EL (cell line): ENCODE measurements around the gene SPINT2.
"Not testable (repeated sequence)": the region's sequence is repeated elsewhere in the genome, so short reads cannot be mapped to it uniquely, and the experiment has no call there.

Experiments
- DNase-seq: peaks from one replicate; pipeline ENCODE4 v3.0.0-alpha.2; 2016

Gene SPINT2, protein sequence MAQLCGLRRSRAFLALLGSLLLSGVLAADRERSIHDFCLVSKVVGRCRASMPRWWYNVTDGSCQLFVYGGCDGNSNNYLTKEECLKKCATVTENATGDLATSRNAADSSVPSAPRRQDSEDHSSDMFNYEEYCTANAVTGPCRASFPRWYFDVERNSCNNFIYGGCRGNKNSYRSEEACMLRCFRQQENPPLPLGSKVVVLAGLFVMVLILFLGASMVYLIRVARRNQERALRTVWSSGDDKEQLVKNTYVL

DNA sequence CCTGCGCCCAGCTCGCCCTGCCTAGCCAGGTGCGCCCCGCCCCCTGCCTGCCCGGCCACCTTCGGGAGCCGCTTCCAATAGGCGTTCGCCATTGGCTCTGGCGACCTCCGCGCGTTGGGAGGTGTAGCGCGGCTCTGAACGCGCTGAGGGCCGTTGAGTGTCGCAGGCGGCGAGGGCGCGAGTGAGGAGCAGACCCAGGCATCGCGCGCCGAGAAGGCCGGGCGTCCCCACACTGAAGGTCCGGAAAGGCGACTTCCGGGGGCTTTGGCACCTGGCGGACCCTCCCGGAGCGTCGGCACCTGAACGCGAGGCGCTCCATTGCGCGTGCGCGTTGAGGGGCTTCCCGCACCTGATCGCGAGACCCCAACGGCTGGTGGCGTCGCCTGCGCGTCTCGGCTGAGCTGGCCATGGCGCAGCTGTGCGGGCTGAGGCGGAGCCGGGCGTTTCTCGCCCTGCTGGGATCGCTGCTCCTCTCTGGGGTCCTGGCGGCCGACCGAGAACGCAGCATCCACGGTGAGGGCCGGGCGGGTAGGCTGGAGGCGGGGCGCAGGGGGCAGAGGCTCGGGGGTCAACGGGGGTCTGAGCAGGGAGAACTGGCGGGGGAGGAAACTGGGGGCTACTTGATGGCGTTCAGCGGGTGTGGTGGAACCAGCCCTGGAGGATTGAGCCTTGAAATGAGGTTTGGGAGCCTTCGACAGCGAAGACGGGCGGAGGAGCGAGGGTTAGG, at the start of gene SPINT2:
Gene SPINT2 (plus strand): TSS at position 88 of the 727 bp plus-strand sequence. CDS start 320 bp downstream, at position 408.
- no peak for DNase-seq

DNA sequence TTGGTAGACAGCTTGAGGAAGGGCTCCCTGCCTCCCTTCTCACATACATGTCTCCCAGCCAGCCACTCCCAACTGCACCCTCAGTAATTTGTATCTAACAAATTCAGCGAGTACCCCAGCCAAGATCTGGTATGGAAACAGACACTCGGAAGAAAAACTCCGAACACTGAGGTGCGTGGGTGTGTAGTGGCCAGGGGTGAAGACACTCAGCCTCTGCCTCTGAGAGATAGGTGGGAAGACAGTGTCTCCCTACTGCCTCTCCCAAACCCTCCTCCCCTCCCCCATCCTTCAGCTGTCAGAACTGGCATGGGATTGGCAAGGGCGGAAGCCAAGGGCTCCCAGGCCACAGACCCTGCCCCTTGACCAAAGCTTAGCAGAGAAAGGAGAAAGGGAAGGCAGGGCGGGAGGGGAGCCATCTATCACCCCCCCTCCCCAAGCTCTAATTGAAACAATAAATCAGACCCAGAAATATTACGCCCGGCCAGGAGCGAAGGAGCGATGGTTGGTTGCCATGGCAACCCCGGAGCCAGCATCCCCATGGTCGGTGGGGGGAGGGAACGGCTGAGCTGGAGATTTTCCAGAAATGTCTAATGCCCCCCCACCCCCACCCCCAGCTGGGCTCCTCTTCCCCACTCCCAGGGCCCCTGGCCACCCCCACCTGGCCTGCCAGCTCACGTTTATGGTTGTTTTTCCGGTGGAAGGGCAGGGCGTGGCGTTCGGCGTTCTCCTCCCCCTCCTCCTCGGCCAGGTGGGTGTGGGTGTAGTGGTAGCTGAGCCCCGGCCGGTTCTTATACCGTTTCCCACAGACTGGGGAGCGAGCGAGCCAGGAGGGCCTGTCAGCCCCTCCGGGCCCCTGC, 47.4 kb upstream of the SPINT2 start:
- DNase-seq = no peak

DNA sequence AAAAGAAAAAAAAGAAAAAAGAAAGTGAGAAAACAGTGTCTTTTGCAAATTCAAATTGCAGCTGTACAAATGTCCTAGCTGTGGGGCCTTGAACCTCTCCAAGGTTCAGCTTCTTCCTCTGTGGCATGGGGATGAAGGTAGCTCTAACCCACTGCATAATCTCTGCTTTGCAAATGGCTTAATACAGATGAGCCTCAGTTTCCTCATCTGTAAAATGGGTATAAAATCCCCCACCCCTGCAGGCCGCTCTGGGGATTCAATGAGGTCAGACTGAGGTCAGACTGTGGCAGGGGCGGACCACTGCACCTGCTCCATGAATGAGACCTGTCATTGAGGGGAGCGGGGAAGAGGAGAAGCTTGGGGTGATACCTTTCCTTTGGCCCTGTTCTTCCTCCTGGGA, 46.2 kb upstream of the SPINT2 start:
- no peak for DNase-seq

DNA sequence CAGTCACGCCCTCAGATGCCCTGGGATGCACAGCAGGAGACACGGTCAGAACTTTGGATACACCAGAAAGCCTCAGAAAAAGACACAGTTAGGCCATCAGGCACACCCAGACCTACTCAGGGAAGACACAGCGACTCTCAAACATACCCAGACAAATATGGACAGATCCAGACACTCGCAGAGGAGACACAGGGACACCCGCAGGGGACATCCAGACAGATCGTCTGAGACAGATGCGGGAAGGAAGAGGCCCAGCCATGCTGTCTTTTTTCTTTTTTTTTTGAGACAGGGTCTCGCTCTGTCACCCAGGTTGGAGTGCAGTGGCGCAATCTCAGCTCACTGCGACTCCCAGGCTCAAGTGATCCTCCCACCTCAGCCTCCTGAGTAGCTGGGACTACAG, 45.2 kb upstream of the SPINT2 start:
- no peak for DNase-seq

DNA sequence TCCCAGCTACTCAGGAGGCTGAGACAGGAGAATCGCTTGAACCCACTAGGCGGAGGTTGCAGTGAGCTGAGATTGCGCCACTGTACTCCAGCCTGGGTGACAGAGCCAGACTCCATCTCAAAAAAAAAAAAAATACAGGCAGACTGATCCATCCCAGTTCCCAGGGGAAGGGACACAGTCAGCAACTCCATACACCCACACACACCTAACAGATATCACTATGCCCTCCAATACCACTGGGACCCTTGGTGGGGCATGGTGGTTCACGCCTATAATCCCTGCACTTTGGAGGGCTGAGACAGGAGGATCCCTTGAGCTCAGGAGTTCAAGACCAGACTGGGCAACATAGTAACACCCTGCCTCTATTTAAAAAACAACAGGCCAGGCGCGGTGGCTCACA, 43.0 kb upstream of the SPINT2 start:
- DNase-seq = no peak

DNA sequence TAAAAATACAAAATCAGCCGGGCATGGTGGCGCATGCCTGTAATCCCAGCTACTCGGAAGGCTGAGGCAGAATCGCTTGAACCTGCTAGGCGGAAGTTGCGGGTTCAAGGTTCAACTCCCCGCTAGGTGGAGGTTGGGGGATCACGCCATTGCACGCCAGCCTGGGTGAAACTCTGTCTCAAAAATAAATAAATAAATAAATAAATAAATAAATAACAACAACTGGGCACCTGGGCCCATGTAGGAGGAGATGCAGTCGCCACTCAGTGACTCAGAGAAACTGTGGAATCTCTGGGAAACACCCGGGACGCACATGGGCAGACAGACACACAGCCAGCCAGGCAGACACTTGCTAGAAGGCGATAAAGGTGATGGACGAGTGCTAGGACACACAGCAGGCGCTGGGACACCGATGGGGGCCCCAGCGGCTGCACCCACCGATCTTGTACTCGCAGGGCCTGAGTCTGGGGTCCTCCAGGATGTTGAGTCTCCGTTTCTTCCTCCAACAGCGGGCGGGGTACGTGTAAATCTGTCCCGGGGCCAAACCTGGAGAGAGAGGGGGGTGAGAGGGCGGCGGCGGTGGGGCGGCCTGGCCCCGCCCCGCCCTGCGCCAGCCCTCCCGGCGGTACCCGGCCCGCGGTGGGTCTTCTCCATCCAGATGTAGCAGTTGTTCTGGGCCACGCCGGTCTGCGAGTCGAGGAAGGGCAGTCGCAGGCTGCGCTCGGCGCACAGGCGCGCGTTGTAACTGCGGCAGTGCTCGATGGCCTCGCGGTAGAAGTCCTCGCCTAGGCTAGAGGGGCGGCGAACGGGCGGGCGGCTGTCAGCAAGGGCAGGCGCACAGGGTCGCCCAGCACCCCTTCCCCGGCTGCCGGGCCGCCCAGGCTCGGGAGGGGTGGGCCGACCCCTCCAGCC, 42.2 kb upstream of the SPINT2 start:
- DNase-seq = no peak

DNA sequence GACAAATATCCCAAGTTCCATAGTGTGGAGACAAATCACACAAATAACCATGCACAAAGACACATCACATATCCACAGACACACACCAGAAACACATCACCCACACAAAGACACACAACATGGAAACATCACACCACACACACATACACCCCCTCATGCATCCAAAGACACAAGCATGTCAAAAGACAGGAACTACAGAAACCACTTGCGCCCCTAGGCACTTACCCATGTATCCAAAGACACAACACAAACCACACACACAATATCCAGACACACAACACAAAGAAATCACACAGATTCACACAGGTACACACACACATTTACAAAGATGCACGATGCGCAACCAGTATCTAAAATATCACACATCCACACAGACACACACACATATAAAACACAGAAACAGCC, 41.3 kb upstream of the SPINT2 start:
- no peak for DNase-seq

DNA sequence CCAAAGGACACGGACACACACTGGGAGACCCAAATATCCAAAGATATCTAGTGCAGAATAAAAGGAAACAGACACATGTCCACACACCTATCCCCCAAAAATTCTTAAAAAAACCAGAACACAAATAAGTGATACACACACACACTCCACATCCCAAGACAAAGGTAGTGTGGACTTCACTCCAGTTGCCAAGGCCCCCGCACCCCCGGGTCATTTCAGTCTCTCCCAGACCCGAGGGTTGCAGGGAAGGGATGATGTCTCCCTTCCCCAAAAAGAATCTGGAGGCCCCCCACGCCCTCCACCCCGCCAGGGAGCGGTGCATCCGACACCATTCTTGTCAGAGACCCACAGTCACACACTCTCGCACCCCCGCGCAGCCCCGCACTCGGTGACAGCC, 40.8 kb upstream of the SPINT2 start:
- no peak for DNase-seq

DNA sequence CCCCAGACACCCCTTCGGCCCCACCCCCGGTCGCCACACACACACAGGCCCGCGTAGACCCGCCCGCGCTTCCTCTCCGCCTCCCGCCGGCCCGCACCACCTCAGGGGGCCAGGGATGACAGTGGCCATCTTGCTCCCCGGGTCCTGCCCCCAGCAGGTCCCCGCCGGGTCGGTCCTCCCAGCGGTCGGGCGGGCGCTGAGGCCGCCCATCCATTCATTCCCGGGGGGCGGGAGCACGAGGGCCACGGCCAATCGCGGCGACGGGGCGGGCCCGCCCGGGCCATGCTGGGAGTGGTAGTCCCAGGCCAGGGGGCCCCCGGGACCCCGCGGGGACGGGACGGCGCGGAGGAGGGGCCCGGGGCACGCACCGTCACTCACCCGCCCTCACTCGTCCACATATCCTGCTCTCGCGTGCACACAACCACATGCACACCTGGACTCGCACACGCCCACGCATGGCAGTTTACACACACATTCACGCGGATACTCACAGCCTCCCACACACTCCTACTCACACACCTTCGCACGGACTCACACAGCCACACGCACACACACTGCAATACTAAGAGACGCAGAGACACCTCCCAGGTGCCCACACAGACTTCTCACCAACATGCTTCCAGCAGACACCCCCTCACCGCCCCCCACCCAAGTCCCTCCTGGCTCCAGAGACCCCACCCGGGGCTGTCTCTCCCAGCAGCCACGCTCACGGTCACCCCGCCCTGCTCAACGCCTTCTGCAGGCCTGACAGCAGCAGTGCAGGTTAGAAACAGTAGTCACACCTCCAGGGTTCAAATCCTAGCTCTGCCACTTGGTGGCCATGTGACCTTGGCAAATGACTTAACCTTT, 40.1 kb upstream of the SPINT2 start, which contains the start of gene DPF1:
Gene DPF1 (minus strand): TSS at position 209 of the 849 bp plus-strand sequence. CDS start 80 bp downstream, at position 129.
- peak; percentile 84 for DNase-seq

DNA sequence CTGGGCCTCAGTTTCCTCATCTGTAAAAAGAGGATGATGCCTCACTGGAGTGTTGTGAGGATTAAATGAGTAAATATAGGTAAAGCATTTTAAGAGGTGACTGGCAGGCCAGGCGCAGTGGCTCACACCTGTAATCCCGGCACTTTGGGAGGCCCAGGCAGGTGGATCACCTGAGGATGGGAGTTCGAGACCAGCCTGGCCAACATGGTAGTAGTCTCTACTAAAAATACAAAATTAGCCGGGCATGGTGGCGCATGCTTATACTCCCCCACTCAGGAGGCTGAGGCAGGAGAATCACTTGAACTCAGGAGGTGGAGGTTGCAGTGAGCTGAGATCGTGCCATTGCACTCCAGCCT, 39.5 kb upstream of the SPINT2 start:
- DNase-seq = not testable (repeated sequence)

DNA sequence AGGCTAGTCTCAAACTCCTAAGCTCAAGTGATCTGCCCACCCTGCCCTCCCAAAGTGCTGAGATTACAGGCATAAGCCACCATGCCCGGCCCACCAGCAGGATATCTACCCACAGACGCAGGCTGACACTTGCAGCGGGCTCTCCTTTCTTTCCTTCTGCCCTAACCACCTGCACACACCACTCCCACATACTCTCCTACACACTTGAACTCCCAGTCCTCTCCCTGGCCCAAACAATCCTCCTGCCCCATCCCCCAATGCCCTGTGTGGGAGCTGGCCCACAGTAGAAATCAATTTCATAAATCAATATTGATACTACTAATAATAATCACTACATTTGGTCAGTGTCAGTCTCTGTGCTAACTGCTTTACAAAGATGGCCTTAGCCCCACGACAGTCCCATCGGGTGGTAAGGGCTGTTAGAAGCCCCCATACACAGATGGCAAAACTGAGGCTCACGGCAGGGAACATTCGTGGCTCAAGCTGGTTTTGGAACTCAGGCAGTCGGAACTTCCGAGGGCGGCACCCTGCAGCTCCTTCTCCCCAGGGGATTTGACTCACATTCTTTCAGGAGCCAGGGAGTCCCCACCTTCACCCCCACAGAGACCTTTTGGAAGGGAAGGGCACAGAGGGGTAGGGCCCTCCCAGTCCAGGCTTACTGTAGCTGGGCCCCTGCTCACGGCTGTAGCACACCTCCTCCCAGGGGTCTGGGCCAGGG, 36.9 kb upstream of the SPINT2 start:
- no peak for DNase-seq

DNA sequence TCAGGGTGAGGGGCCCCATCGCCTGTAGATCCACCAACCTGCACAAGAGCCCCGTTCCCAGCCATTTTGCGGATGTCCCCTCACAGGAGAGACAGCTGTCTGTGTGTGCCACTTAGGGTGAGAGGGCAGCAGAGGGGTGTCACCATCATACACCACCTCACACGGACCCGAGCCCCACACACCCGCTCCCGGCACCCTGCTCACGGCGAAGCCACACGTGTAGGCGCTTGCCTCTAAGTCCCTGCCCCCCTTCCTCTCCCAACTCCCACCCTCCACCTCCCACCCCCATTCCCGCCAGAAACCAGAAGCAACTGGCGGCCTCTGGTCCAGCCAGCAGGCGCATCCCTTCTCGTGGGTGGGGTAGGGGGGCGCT, 36.4 kb upstream of the SPINT2 start:
- no peak for DNase-seq

DNA sequence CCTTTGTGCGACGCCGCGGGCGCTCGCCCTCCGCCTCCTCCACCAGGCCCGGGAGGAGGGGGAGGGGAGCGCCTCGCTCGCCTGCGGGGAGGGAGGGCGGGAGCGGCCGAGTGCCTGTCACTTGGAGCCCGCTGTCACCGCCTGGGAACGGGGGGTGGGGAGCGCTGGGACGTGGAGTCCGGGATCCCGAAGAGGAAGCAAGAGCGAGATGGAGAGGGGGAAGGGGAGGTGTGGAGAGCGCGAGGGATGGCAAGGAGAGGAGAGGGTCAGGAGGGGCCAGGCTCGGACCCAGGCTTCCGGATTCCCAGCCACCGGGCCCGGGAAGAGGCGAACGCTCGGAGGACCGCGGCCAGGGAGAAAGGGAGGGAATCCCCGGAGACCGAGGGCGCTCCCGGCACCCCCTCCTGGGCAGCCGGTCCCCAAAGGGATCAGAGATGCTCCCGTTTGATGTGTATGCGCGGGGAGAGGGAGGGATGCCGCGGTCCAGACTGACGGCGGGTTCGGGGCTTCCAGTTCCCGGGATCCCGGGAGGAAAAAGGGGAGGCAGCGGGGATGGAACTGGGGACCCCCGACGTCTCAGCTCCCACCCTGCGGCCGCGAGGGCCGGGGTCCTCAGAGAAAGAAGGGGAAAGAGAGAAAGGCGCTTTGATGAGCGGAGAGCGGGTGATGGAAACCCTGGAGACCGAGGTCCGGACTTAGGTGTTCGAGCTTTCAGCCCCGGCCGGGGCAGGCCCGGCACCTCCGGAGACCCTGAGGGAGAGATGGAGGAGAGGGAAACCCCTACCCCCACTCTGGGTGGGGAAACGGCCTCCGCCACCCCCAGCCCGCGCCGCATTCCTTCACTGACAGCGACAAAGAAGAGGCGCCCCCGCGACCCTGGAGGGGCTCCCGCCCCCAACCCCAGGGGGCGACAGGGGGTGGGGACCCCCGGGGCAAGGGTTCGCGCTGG, 35.6 kb upstream of the SPINT2 start:
- no peak for DNase-seq

DNA sequence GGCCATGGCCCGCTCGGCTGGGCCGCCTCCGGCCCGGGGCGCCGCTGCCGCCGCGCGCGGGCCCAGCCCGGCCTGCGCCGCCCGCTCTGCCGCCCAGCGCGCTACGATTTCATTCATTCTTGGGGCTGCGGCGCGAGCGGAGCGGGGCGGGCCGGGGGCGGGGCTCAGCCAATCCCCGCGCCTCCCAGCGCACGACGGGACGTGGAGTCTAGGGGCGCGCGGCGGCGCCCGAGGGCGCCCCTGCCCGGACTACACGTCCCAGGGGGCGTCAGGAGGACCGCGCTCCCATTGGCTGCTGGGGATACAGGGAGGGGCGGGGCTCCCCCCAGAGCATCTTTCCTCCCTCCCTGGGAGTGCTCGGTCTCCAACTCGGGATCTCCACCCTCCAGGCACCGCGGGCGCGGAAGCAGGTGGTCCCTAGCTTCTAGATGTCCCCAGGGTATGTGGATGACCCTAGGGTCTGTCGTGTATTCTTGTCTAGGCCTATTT, 34.7 kb upstream of the SPINT2 start:
- DNase-seq = peak; percentile 91

DNA sequence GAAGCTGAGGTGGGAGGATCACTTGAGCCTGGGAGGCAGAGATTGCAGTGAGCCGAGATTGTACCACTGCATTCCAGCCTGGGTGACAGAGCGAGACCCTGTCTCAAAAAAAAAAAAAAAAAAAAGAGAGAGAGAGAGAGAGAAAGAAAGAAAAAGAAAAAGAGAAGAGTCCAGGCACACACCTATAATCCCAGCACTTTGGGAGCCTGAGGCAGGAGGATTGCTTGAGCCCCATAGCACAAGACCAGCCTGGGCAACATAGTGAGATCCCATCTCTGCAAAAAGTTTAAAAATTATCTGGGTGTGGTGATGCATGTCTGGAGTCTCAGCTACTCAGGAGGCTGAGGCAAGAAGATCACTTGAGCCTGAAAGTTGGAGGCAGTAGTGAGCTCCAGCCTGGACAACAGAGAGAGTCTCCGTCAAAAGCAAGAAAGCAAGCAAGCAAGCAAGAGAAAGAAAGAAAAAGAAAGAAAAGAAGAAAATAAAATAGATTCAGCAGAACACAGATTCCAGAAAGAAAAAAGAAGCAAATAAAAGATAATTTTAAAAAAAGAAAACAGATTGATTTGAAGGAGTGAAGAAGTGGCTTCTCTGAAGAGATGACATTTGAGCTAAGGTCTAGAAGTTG, 33.8 kb upstream of the SPINT2 start:
- DNase-seq = not testable (repeated sequence)

DNA sequence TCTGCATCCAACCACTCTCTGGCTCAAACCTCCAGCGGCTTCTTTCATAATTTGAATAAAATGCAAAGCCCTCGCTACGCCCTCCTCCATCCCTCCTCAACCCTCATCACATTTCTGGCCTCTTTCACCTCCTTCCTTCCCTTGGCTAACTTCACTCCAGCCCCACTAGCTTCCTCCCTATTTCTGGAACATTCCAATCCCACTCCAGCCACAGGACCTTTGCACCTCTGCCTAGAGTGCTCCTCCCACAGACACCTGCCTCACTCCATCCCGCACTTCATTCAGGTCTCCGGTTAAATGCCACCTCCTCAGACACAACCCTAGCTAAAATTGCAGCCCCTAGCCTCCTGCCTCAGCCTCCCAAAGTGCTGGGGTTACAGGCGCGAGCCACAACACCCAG, 32.5 kb upstream of the SPINT2 start:
- no peak for DNase-seq

DNA sequence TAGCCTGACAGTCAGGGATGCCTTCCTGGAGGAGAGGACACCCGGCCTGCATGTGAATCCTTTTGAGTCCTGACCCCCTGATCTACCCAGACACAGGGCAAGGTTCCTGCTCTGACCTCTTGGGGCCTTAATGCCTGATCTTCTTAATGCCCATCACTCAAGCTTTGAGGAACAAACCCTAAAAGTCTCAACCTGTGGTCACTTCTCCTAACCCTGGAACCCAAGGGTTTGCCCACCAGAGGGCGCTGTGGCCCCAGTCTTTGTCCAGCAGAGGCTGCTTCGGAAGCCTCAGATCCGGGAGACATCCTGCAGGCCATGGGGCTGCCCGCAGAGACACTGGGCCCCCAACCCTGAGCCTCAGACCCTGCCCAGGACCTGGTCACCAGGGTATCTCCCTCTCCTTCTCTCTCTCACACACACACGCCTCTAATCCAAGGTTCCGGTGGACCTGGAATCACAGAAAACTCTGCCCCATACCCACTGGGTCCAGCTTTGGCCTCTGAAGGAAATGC, 30.6 kb upstream of the SPINT2 start:
- DNase-seq = peak; percentile 69

DNA sequence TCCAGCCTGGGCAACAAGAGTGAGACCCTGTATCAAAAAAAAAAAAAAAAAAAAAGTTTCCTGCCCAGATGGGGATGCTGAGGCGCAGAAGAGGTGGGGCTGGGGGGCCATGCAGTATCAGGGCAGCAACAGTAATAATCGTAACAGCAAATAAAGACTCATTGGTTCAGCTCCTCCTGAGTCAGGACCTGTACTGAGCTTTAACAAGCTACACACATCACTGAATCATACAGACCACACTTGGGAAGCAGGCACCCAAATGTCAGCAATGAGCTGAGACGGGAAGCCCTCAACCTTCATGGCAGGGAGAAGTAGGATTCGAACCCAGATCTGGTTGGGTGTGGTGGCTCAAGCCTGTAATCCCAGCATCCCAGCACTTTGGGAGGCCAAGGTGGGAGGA, 29.8 kb upstream of the SPINT2 start:
- DNase-seq = no peak

DNA sequence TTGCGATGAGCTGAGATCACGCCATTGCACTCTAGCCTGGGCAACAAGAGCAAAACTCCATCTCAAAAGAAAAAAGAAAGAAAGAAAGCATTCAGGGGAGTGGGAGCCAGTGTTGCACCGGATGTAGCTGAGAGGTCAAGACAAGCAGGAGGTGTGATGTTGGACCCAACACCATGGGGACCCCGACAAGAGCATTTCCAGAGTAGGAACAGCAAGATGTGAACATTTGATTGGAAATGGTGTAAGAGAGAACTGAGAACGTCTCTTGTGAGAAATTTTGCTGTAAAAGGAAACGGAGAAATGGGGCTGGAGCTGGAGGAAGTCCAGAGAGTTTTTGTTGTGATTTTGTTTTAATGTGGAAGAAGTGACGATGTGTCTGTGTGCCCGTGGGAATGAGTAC, 24.6 kb upstream of the SPINT2 start:
- DNase-seq = no peak
